ENCODE data around the gene ELOVL3. TPM values are rescaled to one million over a fixed set of nuclear protein-coding genes. Genes with fewer than 3 reads are reported as not detected.

ELOVL3 gene
- total RNA-seq, result not detected
- under 1 TPM in 2 of 3 donors, not detected in 1; 0.20 to 0.31 TPM for polyA plus RNA-seq
- long read RNA-seq, donor 1, result 0 reads
- long read RNA-seq, donor 2, result 0 reads
- long read RNA-seq, donor 3, result 0 reads
- long read RNA-seq, donor 4, result 0 reads
- long read RNA-seq, donor 5, result 0 reads
- long read RNA-seq, donor 6, result 0 reads
- long read RNA-seq, donor 7, result 0 reads
- long read RNA-seq, donor 8, result 0 reads
- long read RNA-seq, donor 9, result 0 reads
- long read RNA-seq, donor 10, result 0 reads

- TF ChIP-seq POLR2AphosphoS5 (IDR thresholded peaks at IDR 0.05) (peak in 2 of 3 donors; percentile 7 to 62), CTCF (IDR thresholded peaks at IDR 0.05) (no peak), EP300 (IDR thresholded peaks at IDR 0.05) (no peak), POLR2A (IDR thresholded peaks at IDR 0.05) (no peak)
- intact Hi-C loops (cut with DNase I; ENCODE audit: low total_unique reads), result no loop called here
- H3K9me3 ChIP-seq, result no peaks in the 10 kb centered on the region
- H3K36me3 ChIP-seq, result no peaks in the 10 kb centered on the region
- H3K27me3 ChIP-seq, result peaks cover 0 to 41% (median 21%) of the 10 kb centered on the region in 3 donors
- 6% methylated on average over 29 to 47 of the region's 47 CpGs for WGBS, 5 donors
- H3K4me1 ChIP-seq, result peaks cover 17 to 36% (median 26%) of the 10 kb centered on the region in 4 donors
- DNase-seq, result peak; percentile 94 to 97
- peak within 1 kb of the TSS; percentile 25 to 36 (median 34) for H3K4me3 ChIP-seq
- peak within 1 kb of the TSS in 4 of 5 donors; percentile 60 to 76 (median 70) for H3K27ac ChIP-seq
Measured at GRCh38 chr10:102225646-102226541, at the start of gene ELOVL3. ELOVL3 (plus strand) TSS chr10:102226299; CDS start chr10:102226549, 250 bp downstream.

- peaks cover 0 to under 1% (median 0%) of the 10 kb centered on the region in 3 donors for H3K27me3 ChIP-seq
- H3K9me3 ChIP-seq, result peaks cover 0 to 3% (median 0%) of the 10 kb centered on the region in 4 donors
- WGBS, 5 donors, result 85 to 95% (median 91%) methylated on average over 2 of the region's 2 CpGs
- TF ChIP-seq POLR2A (IDR thresholded peaks at IDR 0.05), result no peak
- no peak for TF ChIP-seq CTCF (IDR thresholded peaks at IDR 0.05)
- TF ChIP-seq POLR2AphosphoS5 (IDR thresholded peaks at IDR 0.05), result no peak
- TF ChIP-seq EP300 (IDR thresholded peaks at IDR 0.05), result no peak
- H3K27ac ChIP-seq, result no peak overlapping the region
- intact Hi-C loops (cut with DNase I; ENCODE audit: low total_unique reads), result no loop called here
- no peaks in the 10 kb centered on the region for H3K36me3 ChIP-seq
- peaks cover 0 to 12% (median 9%) of the 10 kb centered on the region in 4 donors for H3K4me1 ChIP-seq
- no peak overlapping the region for H3K4me3 ChIP-seq
- DNase-seq, result no peak
Measured at GRCh38 chr10:102184606-102185005, 41.5 kb upstream of the ELOVL3 start.

- no peak for TF ChIP-seq POLR2A (IDR thresholded peaks at IDR 0.05)
- no peak for TF ChIP-seq POLR2AphosphoS5 (IDR thresholded peaks at IDR 0.05)
- TF ChIP-seq EP300 (IDR thresholded peaks at IDR 0.05), result no peak
- no peak for TF ChIP-seq CTCF (IDR thresholded peaks at IDR 0.05)
- Histone ChIP-seq H3K9me3 (peaks cover 0 to 3% (median 0%) of the 10 kb centered on the region in 4 donors), H3K36me3 (no peaks in the 10 kb centered on the region), H3K4me3 (no peak overlapping the region), H3K27ac (no peak overlapping the region), H3K4me1 (peaks cover 0 to 14% (median 10%) of the 10 kb centered on the region in 4 donors), H3K27me3 (no peaks in the 10 kb centered on the region)
- 65 to 77% (median 72%) methylated on average over 2 of the region's 2 CpGs for WGBS, 5 donors
- DNase-seq, result no peak
- intact Hi-C loops (cut with DNase I; ENCODE audit: low total_unique reads), result no loop called here
Measured at GRCh38 chr10:102185272-102185671, 40.8 kb upstream of the ELOVL3 start.

GRCh38 chr10:102185811-102186527, 40.1 kb upstream of the ELOVL3 start:
- peaks cover 0 to 3% (median 0%) of the 10 kb centered on the region in 4 donors for H3K9me3 ChIP-seq
- peaks cover 0 to 14% (median 10%) of the 10 kb centered on the region in 4 donors for H3K4me1 ChIP-seq
- H3K27me3 ChIP-seq, result no peaks in the 10 kb centered on the region
- intact Hi-C loops (cut with DNase I; ENCODE audit: low total_unique reads), result no loop called here
- 73 to 82% (median 81%) methylated on average over 15 of the region's 15 CpGs for WGBS, 5 donors
- DNase-seq, result peak in 1 of 2 donors; percentile 20
- peak overlapping the region in 1 of 5 donors; percentile 28 for H3K27ac ChIP-seq
- no peak overlapping the region for H3K4me3 ChIP-seq
- TF ChIP-seq CTCF (IDR thresholded peaks at IDR 0.05) (no peak), EP300 (IDR thresholded peaks at IDR 0.05) (no peak), POLR2AphosphoS5 (IDR thresholded peaks at IDR 0.05) (no peak), POLR2A (IDR thresholded peaks at IDR 0.05) (no peak)
- H3K36me3 ChIP-seq, result no peaks in the 10 kb centered on the region

Data from stomach (tissue), 19 donors.